Cerebellar cortex (tissue), 1 donor: ENCODE data around the gene MTSS2.
A peak's percentile ranks its signal among the peaks of the same experiment; 100 is the strongest.
"Not testable (repeated sequence)": the region's sequence is repeated elsewhere in the genome, so short reads cannot be mapped to it uniquely, and the experiment has no call there.

Source experiments
- DNase-seq: peaks from one replicate; pipeline ENCODE4 v3.0.0-alpha.2; 2015; ENCODE audit warnings: low spot score

The MTSS2 gene

GRCh38 chr16:70674221-70675014, 11.4 kb downstream of the MTSS2 start:
- no peak for DNase-seq

DNA sequence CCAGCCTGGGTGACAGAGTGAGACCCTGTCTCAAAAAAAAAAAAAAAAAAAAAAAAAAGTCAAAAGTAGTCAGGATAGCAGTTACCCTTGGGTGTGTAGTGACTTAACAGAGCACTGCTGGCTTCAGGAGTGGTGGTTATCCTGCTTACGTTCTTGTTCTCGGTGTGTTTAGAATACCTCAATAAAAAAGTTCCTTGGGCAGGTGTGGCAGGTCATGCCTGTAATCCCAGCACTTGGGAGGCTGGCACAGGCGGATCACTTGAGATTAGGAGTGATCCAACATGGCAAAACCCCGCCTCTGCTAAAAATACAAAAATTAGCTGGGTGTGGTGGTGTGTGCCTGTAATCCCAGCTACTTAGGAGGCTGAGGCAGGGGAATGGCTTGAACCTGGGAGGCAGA, 14.9 kb downstream of the MTSS2 start:
- not testable (repeated sequence) for DNase-seq

DNA sequence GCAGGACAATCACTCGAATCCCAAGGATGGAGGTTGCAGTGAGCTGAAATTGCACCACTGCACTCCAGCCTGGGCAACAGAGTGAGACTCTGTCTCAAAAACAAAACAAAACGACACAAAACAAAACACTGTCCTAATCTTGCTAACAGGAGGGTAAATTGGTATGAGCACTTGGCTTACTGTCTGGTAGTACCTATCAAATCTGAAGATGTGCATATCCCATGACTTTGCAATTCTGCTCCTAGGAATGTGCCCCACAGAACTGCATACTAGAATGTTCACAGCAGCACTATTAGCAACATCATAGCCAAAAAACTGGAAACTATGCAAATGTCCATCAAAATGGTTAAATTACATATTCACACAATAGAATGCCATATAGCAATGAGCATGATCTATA, 15.7 kb downstream of the MTSS2 start:
- no peak for DNase-seq

- no peak for DNase-seq
Measured at GRCh38 chr16:70665806-70666735, 19.8 kb downstream of the MTSS2 start.

DNA sequence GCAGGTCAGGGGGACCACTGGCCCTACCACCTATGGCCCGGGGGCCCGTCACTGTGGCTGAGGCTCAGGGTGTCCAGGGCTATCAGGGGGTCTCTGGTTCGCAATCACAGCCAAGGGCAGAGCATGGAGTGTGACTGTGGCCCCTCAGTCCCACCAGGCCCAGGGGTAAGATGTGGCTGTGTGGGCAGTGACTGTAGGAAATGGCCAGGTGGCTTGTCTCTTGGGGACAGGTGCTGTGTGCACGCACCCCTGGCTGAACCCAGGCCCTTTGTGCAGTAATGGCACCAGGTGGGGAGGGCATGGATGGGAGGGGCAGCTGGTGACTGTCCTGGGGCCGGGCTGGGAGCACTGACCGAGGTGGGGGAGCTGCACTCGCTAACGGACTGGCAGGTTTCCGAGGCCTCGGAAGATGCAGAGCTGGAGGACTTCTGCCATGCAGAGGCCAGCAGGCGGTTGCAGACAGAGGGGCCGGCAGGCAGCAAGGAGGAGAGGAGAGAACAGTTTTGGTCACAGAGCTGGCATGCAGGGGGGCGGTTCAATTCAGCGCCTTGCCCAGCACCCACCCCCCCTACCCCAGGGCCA, 20.6 kb downstream of the MTSS2 start:
- DNase-seq = no peak

- no peak for DNase-seq
Measured at GRCh38 chr16:70664325-70665112, 21.3 kb downstream of the MTSS2 start.

- no peak for DNase-seq
Measured at GRCh38 chr16:70663524-70664324, 22.1 kb downstream of the MTSS2 start.

GRCh38 chr16:70662991-70663523, 22.8 kb downstream of the MTSS2 start:
- no peak for DNase-seq

DNA sequence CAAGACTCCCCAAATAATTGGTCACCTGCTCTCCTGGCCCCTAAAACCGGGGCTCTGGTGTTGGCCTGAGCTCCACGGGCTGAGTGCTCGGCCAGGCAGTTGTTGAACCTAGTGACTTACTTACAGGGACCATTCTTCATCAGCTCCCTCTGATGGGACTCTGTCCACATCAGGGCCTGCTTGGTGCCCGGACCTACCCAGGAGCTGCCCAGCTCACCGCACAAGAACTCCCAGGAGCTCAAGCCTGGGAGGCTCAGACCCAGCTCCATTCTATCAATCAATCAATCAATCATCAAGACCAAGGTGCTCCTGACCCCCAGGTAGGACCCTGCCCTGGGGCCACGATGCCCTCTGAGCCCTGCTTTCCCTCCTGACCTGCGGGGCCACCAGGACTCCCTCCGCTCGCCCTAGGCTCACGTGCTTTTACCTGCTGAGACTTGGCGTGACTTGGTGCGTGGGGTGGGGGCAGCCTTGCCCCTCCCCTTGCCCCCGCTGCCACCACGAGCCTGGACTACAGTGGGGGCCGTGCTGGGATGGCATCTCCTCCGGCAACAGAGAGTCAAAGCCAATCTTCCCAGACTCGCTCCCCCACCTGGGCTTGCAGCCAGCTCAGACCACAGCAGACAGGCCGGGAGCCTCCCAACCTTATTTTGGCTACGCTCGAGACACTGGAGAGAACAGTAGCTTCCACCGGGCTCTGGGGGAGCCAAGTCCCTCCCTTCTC, 23.8 kb downstream of the MTSS2 start:
- DNase-seq = peak; percentile 59

- no peak for DNase-seq
Measured at GRCh38 chr16:70661534-70661917, 24.3 kb downstream of the MTSS2 start.

DNA sequence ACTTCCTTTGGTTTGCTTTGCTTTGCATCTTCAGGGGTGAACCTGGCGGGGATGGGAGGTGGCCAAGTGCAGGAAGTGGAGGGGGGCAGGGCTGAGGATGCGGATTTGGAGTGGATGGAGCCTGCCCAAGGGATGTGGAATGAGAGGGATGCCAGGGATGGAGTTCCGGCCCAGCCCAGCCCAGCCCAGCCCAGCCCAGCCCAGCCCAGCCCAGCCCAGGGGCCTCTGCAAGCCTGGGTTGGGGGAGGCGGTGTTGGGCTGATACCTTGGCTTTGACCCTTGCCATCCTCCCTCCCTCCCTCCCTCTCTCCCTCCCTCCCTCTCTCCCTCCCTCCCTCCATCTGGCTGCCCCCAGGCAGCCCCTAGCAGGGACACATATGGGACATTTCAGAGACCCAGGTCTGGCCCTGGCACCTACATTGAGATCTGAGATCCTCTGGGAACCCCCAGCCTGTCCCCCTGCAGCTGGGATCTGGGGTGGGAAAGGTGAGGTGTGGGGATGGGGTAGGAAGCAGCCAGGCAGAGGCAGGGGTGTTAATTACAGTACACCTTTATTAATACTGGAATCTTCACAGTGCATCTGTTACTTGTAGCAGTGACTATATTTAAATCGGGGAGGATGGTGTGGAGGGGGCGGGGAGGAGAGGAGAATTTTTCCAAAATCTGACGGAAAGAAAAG, 25.0 kb downstream of the MTSS2 start:
- no peak for DNase-seq

- no peak for DNase-seq
Measured at GRCh38 chr16:70659953-70660671, 25.7 kb downstream of the MTSS2 start.

GRCh38 chr16:70659546-70659945, 26.3 kb downstream of the MTSS2 start:
- no peak for DNase-seq

DNA sequence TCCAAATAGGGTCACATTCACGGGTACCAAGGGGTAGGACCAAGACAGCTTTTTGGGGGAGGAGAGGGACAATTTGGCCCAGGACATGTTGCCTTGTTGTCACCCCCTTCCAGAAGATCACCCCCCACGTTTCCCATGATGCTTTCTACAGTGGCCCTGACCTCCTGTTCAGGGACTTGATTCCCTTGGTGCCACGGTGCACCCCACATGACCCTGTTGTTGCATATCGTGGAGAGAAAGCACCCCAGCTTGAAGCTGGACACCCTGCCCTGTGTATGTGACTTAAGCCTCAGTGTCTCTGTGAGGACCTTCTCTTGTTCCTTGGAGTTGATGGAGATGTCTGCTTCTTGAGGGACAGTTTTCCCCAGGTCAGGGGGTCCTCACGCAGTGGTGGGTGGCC, 26.9 kb downstream of the MTSS2 start:
- no peak for DNase-seq

DNA sequence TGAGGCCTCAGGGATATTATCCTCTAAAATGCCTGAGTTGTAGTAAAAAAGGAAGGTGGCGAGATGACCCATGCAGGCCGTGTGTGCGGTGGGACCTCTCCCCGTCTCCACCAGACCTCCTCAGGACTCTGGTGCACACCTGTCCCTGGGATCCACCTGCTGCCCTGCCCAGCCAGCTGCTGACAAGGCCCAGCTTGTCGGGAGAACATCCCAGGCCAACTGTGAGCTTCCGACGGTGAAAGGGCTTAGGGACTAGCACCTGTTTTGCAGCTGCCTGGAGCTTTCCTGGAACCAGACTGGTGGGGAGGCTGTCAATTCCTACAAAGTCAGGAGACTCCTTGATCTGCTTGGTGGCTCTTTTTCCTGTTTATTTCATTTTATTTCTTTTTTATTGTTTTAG, 27.9 kb downstream of the MTSS2 start:
- DNase-seq = no peak

GRCh38 chr16:70656712-70657263, 29.1 kb downstream of the MTSS2 start:
- DNase-seq = no peak

GRCh38 chr16:70656065-70656711, 29.7 kb downstream of the MTSS2 start:
- no peak for DNase-seq
